Measurements from ENCODE around the gene MOB3C. TPM values are rescaled to one million over a fixed set of nuclear protein-coding genes. Genes with fewer than 3 reads are reported as not detected.

Gene MOB3C
- total and polyA plus RNA-seq, 2 donors: 16.2 to 17.2 TPM

DNA sequence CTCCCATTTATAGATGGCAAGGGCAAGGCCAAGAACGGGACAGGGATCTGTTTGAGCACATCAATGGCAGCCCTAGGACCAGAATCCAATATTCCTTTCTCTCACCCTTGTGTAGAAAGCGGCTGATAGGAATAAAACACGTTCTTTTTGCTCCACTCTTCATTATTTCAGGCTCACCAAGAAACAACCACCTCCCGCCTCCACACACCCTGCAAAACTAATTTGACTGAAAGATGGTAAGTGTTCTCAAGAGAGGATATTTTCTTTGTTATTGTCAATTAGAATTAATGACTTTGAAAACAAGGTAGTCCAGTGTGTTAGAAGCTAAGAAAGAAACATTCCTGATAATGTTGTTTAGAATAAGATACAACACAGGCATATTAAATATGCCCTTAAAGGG, 53.3 kb downstream of the MOB3C start:
- WGBS: 87% methylated on average over 4 of the region's 4 CpGs
- Histone ChIP-seq H3K36me3 (ENCODE audit: insufficient read depth) (peaks cover 3% of the 10 kb centered on the region), H3K27ac (ENCODE audit: low read depth) (no peak overlapping the region), H3K4me3 (ENCODE audit: low read depth, low read length) (no peak overlapping the region), H3K4me1 (ENCODE audit: insufficient read depth) (no peaks in the 10 kb centered on the region)
- DNase-seq (ENCODE audit: extremely low spot score): no peak

DNA sequence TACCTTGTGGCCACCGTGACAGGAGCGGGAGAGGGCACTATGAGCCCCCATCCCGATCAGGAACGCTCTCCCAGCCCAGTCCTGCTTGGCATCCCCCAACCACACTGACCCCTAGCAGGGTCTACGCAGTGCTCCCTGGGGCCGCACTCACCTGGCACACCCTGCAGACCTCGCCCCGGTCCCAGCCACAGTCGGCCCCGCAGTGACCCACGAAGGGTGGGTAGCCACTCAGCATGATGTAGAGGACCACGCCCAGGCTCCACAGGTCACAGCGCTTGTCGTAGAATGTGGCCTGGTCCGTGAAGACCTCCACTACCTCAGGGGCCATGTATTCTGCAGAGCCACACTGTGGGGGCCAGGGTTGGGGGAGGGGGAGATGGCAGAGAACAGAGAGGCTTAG, 54.1 kb downstream of the MOB3C start:
- no peak for DNase-seq (ENCODE audit: extremely low spot score)
- no peak overlapping the region for H3K4me3 ChIP-seq (ENCODE audit: low read depth, low read length)
- WGBS: 95% methylated on average over 15 of the region's 15 CpGs
- no peaks in the 10 kb centered on the region for H3K4me1 ChIP-seq (ENCODE audit: insufficient read depth)
- H3K27ac ChIP-seq (ENCODE audit: low read depth): no peak overlapping the region
- H3K36me3 ChIP-seq (ENCODE audit: insufficient read depth): peaks cover 3% of the 10 kb centered on the region

GRCh38 chr1:46558966-46559365, 57.6 kb downstream of the MOB3C start:
- Histone ChIP-seq H3K4me3 (ENCODE audit: low read depth, low read length) (no peak overlapping the region), H3K27ac (ENCODE audit: low read depth) (no peak overlapping the region), H3K4me1 (ENCODE audit: insufficient read depth) (no peaks in the 10 kb centered on the region), H3K36me3 (ENCODE audit: insufficient read depth) (peaks cover 3% of the 10 kb centered on the region)
- no peak for DNase-seq (ENCODE audit: extremely low spot score)
- 95% methylated on average over 8 of the region's 8 CpGs for WGBS

- H3K27ac ChIP-seq (ENCODE audit: low read depth): no peak overlapping the region
- H3K4me1 ChIP-seq (ENCODE audit: insufficient read depth): no peaks in the 10 kb centered on the region
- DNase-seq (ENCODE audit: extremely low spot score): no peak
- H3K36me3 ChIP-seq (ENCODE audit: insufficient read depth): peaks cover 3% of the 10 kb centered on the region
- no peak overlapping the region for H3K4me3 ChIP-seq (ENCODE audit: low read depth, low read length)
- WGBS: 76% methylated on average over 20 of the region's 20 CpGs
Observed at GRCh38 chr1:46558141-46558963, 58.3 kb downstream of the MOB3C start.

Other genes with a start within 250 kb of the MOB3C start
- 6.9 TPM for gene FAAH, start 222.5 kb downstream of the MOB3C start, total RNA-seq
- gene FAAH, start 222.5 kb downstream of the MOB3C start, polyA plus RNA-seq: 10.6 TPM
- not detected for gene DMBX1, start 127.0 kb downstream of the MOB3C start, total RNA-seq
- not detected for gene DMBX1, start 127.0 kb downstream of the MOB3C start, polyA plus RNA-seq
- not detected for gene KNCN, start 65.2 kb downstream of the MOB3C start, total RNA-seq
- not detected for gene KNCN, start 65.2 kb downstream of the MOB3C start, polyA plus RNA-seq
- 37.3 TPM for gene MKNK1, start 12.5 kb downstream of the MOB3C start, total RNA-seq
- 25.7 TPM for gene MKNK1, start 12.5 kb downstream of the MOB3C start, polyA plus RNA-seq
- 33.3 TPM for gene ATPAF1, start 51.6 kb upstream of the MOB3C start, total RNA-seq
- gene ATPAF1, start 51.6 kb upstream of the MOB3C start, polyA plus RNA-seq: 36.3 TPM
- gene TEX38, start 55.0 kb upstream of the MOB3C start, total RNA-seq: not detected
- not detected for gene TEX38, start 55.0 kb upstream of the MOB3C start, polyA plus RNA-seq
- 115 TPM for gene EFCAB14, start 102.3 kb upstream of the MOB3C start, total RNA-seq
- gene EFCAB14, start 102.3 kb upstream of the MOB3C start, polyA plus RNA-seq: 58.6 TPM
- 56.6 TPM for gene CYP4B1, start 182.2 kb upstream of the MOB3C start, total RNA-seq
- 71.5 TPM for gene CYP4B1, start 182.2 kb upstream of the MOB3C start, polyA plus RNA-seq

Measured in urinary bladder (tissue), 4 donors.